ENCODE data around the gene STARD3. TPM values are rescaled to one million over a fixed set of nuclear protein-coding genes. Genes with fewer than 3 reads are reported as not detected.
"Not testable (repeated sequence)": the region's sequence is repeated elsewhere in the genome, so short reads cannot be mapped to it uniquely, and the experiment has no call there.

The STARD3 gene
- total RNA-seq, 1 donor from 2014 or later = 58.2 TPM

DNA sequence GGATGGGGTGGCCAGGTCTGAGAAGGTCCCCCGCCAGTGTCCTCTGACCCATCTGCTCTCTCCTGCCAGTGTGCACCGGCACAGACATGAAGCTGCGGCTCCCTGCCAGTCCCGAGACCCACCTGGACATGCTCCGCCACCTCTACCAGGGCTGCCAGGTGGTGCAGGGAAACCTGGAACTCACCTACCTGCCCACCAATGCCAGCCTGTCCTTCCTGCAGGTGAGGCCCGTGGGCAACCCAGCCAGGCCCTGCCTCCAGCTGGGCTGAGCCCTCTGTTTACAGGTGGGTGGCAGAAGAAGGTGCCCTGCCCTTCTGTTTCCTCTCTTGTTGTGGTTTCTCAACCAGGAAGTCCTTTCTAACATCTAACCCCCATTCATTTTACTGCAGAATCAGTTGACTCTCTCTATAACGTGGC is 70.0 kb downstream of the STARD3 start:
- Mint-ChIP-seq H3K27me3 (peaks cover 2% of the 10 kb centered on the region), H3K27ac (no peak overlapping the region), H3K4me1 (peaks cover 17% of the 10 kb centered on the region), H3K9me3 (no peaks in the 10 kb centered on the region), H3K4me3 (no peak overlapping the region), H3K36me3 (ENCODE audit: low read depth) (no peaks in the 10 kb centered on the region)
- DNase-seq (no peak), ATAC-seq (ENCODE audit: low read depth) (no peak)
- intact Hi-C loops (cut with micrococcal nuclease) = no loop called here
- TF ChIP-seq, protein P1, sequence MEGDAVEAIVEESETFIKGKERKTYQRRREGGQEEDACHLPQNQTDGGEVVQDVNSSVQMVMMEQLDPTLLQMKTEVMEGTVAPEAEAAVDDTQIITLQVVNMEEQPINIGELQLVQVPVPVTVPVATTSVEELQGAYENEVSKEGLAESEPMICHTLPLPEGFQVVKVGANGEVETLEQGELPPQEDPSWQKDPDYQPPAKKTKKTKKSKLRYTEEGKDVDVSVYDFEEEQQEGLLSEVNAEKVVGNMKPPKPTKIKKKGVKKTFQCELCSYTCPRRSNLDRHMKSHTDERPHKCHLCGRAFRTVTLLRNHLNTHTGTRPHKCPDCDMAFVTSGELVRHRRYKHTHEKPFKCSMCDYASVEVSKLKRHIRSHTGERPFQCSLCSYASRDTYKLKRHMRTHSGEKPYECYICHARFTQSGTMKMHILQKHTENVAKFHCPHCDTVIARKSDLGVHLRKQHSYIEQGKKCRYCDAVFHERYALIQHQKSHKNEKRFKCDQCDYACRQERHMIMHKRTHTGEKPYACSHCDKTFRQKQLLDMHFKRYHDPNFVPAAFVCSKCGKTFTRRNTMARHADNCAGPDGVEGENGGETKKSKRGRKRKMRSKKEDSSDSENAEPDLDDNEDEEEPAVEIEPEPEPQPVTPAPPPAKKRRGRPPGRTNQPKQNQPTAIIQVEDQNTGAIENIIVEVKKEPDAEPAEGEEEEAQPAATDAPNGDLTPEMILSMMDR (IDR thresholded peaks at IDR 0.05) = no peak
- POLR2A ChIA-PET = no interaction called here
- CTCF ChIA-PET = no interaction called here

DNA sequence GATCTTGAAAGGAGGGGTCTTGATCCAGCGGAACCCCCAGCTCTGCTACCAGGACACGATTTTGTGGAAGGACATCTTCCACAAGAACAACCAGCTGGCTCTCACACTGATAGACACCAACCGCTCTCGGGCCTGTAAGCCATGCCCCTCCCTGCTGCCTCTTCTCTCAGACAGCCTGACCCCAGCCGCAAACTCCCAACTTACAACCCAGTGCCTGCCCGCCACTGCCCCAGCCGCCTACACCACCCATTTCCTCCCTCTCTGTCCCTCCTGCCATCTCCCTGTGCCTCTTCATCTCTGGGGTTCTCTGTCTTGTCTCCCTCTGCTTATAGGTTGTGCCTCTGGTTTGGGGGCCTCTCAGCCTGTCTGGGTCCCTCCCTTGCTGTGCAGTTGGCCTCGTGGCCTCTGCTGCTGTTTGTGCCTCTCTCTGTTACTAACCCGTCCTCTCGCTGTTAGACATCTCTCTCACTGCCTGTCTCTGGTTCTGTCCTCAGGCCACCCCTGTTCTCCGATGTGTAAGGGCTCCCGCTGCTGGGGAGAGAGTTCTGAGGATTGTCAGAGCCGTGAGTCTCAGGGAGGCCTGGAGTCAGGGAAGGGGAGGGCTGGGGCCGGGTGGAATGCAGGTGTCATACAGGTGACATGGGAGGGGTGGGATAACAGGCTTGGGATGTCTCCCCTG is 72.5 kb downstream of the STARD3 start:
- ChIA-PET POLR2A (no interaction called here), CTCF (interaction anchor here (0.5 kb wide), 1 partner anchor 253 kb away, joined by 3 read pairs; no protein-coding TSS in a partner anchor)
- Mint-ChIP-seq H3K27ac (no peak overlapping the region), H3K27me3 (no peaks in the 10 kb centered on the region), H3K4me3 (no peak overlapping the region), H3K36me3 (ENCODE audit: low read depth) (no peaks in the 10 kb centered on the region), H3K4me1 (peaks cover 13% of the 10 kb centered on the region), H3K9me3 (no peaks in the 10 kb centered on the region)
- DNase-seq = no peak
- ATAC-seq (ENCODE audit: low read depth) = no peak
- intact Hi-C loops (cut with micrococcal nuclease) = no loop called here
- TF ChIP-seq, protein P1 (IDR thresholded peaks at IDR 0.05) = no peak

DNA sequence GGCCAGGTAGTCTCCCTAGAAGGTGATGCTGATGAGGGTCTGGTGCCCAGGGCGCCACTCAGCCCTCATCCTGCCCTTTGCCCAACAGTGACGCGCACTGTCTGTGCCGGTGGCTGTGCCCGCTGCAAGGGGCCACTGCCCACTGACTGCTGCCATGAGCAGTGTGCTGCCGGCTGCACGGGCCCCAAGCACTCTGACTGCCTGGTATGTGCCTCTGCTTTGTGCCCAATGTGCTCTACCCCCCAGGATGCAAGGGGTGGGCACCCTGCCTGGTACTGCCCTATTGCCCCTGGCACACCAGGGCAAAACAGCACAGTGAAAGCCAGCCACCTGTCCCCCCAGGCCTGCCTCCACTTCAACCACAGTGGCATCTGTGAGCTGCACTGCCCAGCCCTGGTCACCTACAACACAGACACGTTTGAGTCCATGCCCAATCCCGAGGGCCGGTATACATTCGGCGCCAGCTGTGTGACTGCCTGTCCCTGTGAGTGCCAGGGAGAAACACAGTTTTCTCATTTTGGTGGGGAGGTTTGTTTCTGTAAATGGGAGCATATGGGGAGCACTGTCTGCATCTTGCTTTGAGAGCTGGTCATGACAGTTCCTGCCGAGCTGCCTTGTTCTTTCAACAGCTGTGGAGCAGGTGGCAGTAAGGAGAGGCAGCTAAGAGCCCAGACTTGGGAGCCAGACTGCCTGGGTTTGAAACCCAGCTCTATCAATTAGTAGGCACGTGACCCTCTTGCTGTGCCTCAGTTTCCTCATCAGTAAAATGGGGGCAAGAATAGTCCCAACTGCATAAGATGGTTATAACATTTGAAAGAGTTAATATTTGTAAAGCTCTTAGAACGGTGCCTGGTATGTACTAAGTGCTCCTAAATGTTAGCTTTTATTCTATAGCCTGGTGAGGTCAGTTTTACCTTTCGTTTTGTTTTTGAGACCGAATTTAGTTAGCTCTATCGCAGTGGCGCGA is 73.3 kb downstream of the STARD3 start:
- Mint-ChIP-seq H3K36me3 (ENCODE audit: low read depth) (no peaks in the 10 kb centered on the region), H3K4me3 (no peak overlapping the region), H3K4me1 (peaks cover 13% of the 10 kb centered on the region), H3K27ac (no peak overlapping the region), H3K9me3 (no peaks in the 10 kb centered on the region), H3K27me3 (no peaks in the 10 kb centered on the region)
- TF ChIP-seq, protein P1 (IDR thresholded peaks at IDR 0.05) = no peak
- no peak for DNase-seq
- no peak for ATAC-seq (ENCODE audit: low read depth)
- ChIA-PET POLR2A (no interaction called here), CTCF (no interaction called here)
- intact Hi-C loops (cut with micrococcal nuclease) = no loop called here

DNA sequence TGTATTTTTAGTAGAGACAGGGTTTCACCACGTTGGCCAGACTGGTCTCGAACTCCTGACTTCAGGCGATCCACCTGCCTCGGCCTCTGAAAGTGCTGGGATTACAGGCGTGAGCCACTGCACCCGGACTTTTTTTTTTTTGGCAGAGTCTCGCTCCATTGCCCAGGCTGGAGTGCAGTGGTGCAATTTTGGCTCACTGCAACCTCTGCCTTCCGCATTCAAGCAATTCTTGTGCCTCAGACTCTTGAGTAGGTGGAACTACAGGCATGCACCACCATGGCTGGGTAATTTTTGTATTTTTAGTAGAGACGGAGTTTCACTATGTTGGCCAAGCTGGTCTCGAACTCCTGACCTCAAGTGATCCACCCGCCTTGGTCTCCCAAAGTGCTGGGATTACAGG is 74.1 kb downstream of the STARD3 start:
- DNase-seq, POLR2A ChIA-PET: not testable (repeated sequence)
- peaks cover 13% of the 10 kb centered on the region for H3K4me1 Mint-ChIP-seq

DNA sequence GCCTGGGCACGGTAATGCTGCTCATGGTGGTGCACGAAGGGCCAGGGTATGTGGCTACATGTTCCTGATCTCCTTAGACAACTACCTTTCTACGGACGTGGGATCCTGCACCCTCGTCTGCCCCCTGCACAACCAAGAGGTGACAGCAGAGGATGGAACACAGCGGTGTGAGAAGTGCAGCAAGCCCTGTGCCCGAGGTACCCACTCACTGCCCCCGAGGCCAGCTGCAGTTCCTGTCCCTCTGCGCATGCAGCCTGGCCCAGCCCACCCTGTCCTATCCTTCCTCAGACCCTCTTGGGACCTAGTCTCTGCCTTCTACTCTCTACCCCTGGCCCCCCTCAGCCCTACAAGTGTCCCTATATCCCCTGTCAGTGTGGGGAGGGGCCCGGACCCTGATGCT is 74.9 kb downstream of the STARD3 start:
- Mint-ChIP-seq H3K27me3 (no peaks in the 10 kb centered on the region), H3K9me3 (no peaks in the 10 kb centered on the region), H3K4me1 (peaks cover 10% of the 10 kb centered on the region), H3K36me3 (ENCODE audit: low read depth) (no peaks in the 10 kb centered on the region), H3K27ac (no peak overlapping the region), H3K4me3 (no peak overlapping the region)
- intact Hi-C loops (cut with micrococcal nuclease) = no loop called here
- ChIA-PET CTCF (no interaction called here), POLR2A (no interaction called here)
- TF ChIP-seq, protein P1 (IDR thresholded peaks at IDR 0.05) = no peak
- ATAC-seq (ENCODE audit: low read depth) = no peak
- DNase-seq = no peak

More for the DNA sequence above, 74.1 kb downstream of the STARD3 start:
- H3K36me3 Mint-ChIP-seq (ENCODE audit: low read depth); H3K27ac Mint-ChIP-seq; H3K27me3 Mint-ChIP-seq; CTCF ChIA-PET; H3K4me3 Mint-ChIP-seq; intact Hi-C loops (cut with micrococcal nuclease); H3K9me3 Mint-ChIP-seq; ATAC-seq (ENCODE audit: low read depth): not testable (repeated sequence)

Other genes with a start within 250 kb of the STARD3 start
- gene FBXL20, start 235.5 kb upstream of the STARD3 start, total RNA-seq = 14.1 and 14.4 TPM in 2 replicates
- 59.2 and 64.3 TPM in 2 replicates for gene MED1, start 185.9 kb upstream of the STARD3 start, total RNA-seq
- 100 and 118 TPM in 2 replicates for gene CDK12, start 175.7 kb upstream of the STARD3 start, total RNA-seq
- 0.02 TPM in 1 of 2 replicates, not detected in the other for gene NEUROD2, start 29.2 kb upstream of the STARD3 start, total RNA-seq
- gene PPP1R1B, start 10.2 kb upstream of the STARD3 start, total RNA-seq = not detected in 2 replicates
- 2.1 and 2.3 TPM in 2 replicates for gene TCAP, start 28.2 kb downstream of the STARD3 start, total RNA-seq
- not detected in 2 replicates for gene PNMT, start 31.3 kb downstream of the STARD3 start, total RNA-seq
- 19.0 and 24.0 TPM in 2 replicates for gene PGAP3, start 50.9 kb downstream of the STARD3 start, total RNA-seq
- gene ERBB2, start 62.9 kb downstream of the STARD3 start, total RNA-seq = 4.4 and 7.1 TPM in 2 replicates
- gene MIEN1, start 93.4 kb downstream of the STARD3 start, total RNA-seq = 42.2 and 45.7 TPM in 2 replicates
- gene GRB7, start 100.8 kb downstream of the STARD3 start, total RNA-seq = 0.44 TPM in 1 of 2 replicates, not detected in the other
- 208 and 220 TPM in 2 replicates for gene IKZF3, start 227.2 kb downstream of the STARD3 start, total RNA-seq
- gene ZPBP2, start 231.1 kb downstream of the STARD3 start, total RNA-seq = 1.2 and 1.6 TPM in 2 replicates

Data from activated B cell treated with CpG ODN at 0.5 μM for 24 hours (primary cell).